Neutrophil (primary cell): Measurements from ENCODE around the gene PHLDB2.

Source experiments
- H3K27ac ChIP-seq: fragments of 200-600 bp; sonication (generic); 2 replicates; pipeline ENCODE4 v1.5.1; 2016; ENCODE audit warnings: mild to moderate bottlenecking, moderate library complexity
- H3K27me3 ChIP-seq: fragments of 200-600 bp; sonication (generic); 2 replicates; pipeline ENCODE4 v1.6.0; 2016; ENCODE audit warnings: mild to moderate bottlenecking
- H3K36me3 ChIP-seq: fragments of 200-600 bp; sonication (generic); 2 replicates; pipeline ENCODE4 v1.5.1; 2017
- H3K4me1 ChIP-seq, 2 experiments: fragments of 200-600 bp in 1 of 2; sonication (generic) in 1 of 2; 1 replicate in 1 of 2; 2 replicates in 1 of 2; pipeline versions ENCODE4 v1.5.1 to v1.6.1; 2013 to 2016; ENCODE audit warnings: low read depth in 1 of 2, low read length in 1 of 2, mild to moderate bottlenecking in 1 of 2, moderate library complexity in 1 of 2; ENCODE audit not compliant: control insufficient read depth in 1 of 2, insufficient read depth in 1 of 2
- H3K4me3 ChIP-seq, 2 experiments: fragments of 200-600 bp in 1 of 2; sonication (generic) in 1 of 2; 1 replicate in 1 of 2; 2 replicates in 1 of 2; pipeline ENCODE4 v1.5.1; 2013 to 2016; ENCODE audit warnings: low read depth in 1 of 2, low read length in 1 of 2, mild to moderate bottlenecking in 1 of 2, moderate library complexity in 1 of 2
- H3K9me3 ChIP-seq: fragments of 200-600 bp; sonication (generic); 2 replicates; pipeline ENCODE4 v1.5.1; 2016
- CTCF ChIP-seq: fragments of 200-600 bp; sonication (generic); IDR thresholded peaks from 2 replicates; pipeline ENCODE4 v1.5.1; 2016; ENCODE audit warnings: antibody characterized with exemption

PHLDB2 gene

DNA sequence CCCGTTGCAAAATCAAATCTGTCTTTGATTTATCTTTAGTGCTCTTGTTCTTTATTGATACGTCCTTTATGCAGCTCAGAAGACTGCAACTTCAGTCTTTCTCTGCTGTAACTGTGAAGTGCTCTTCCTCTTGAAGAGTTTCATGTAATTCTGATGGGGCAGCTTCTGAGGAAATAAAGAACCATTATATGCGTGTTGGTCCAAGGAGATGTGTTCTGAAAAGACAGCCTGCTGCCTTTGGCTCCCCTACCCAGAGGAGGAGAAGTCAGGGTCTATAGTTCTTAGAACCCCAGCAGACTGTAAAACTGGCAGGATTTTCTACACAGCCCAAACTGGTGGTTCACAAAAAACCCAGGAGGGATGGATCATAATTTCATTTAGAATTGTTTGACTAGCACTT is 97.4 kb downstream of the PHLDB2 start:
- Histone ChIP-seq H3K4me1 (no peaks in the 10 kb centered on the region), H3K27me3 (no peaks in the 10 kb centered on the region), H3K9me3 (no peaks in the 10 kb centered on the region), H3K27ac (no peak overlapping the region), H3K4me3 (no peak overlapping the region), H3K36me3 (no peaks in the 10 kb centered on the region)
- no peak for TF ChIP-seq CTCF

- H3K4me1 ChIP-seq = no peaks in the 10 kb centered on the region
- no peak for TF ChIP-seq CTCF
Observed at GRCh38 chr3:111956995-111957734, 98.1 kb downstream of the PHLDB2 start.

DNA sequence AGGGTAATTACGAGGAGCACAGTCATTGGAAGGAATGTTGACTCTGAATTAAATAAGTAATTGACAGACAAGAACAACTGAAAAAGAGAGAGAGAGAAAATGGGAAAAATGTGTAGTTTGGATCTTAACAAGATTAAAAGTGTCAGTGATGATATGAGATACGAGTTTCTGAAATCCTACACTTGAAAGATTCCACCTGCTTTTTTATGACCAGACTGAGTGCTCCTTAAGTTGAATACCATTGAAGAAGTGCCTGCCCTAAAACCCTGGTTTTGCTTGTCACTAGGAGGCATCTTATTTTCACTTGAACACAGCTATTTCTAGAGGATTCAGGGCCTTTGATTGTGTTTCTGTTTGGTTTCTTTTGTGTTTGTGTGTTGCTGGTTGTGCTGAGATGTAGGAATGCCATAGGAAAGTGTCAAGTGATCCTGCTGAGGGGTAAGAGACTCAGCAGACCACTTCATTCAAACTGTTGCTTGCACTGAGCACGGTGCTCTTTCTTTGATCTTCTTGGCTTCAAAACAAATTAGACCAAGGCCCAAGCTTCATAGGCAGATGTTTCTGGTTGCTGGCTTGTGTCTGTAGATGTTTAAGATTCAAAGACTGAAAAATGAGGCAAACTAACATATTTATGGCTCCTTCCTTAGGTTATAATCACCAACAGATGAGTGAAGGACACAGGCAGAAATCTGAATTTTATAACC is 102.5 kb downstream of the PHLDB2 start:
- no peak overlapping the region for H3K4me3 ChIP-seq

More at GRCh38 chr3:111956995-111957734, 98.1 kb downstream of the PHLDB2 start:
- Histone ChIP-seq H3K4me3 (no peak overlapping the region), H3K27me3 (no peaks in the 10 kb centered on the region), H3K9me3 (no peaks in the 10 kb centered on the region), H3K27ac (no peak overlapping the region), H3K36me3 (no peaks in the 10 kb centered on the region)

GRCh38 chr3:111963424-111963823 is 104.4 kb downstream of the PHLDB2 start:
- no peak overlapping the region for H3K27ac ChIP-seq
- no peaks in the 10 kb centered on the region for H3K36me3 ChIP-seq
- no peaks in the 10 kb centered on the region for H3K4me1 ChIP-seq
- no peaks in the 10 kb centered on the region for H3K9me3 ChIP-seq
- H3K4me3 ChIP-seq = no peak overlapping the region
- TF ChIP-seq CTCF = no peak
- no peaks in the 10 kb centered on the region for H3K27me3 ChIP-seq

More for the DNA sequence above, 102.5 kb downstream of the PHLDB2 start:
- Histone ChIP-seq H3K27ac (no peak overlapping the region), H3K27me3 (no peaks in the 10 kb centered on the region), H3K4me1 (no peaks in the 10 kb centered on the region), H3K9me3 (no peaks in the 10 kb centered on the region), H3K36me3 (no peaks in the 10 kb centered on the region)
- no peak for TF ChIP-seq CTCF

GRCh38 chr3:111965484-111965883 is 106.4 kb downstream of the PHLDB2 start:
- H3K4me1 ChIP-seq = no peaks in the 10 kb centered on the region
- H3K27ac ChIP-seq = no peak overlapping the region
- no peaks in the 10 kb centered on the region for H3K36me3 ChIP-seq
- no peaks in the 10 kb centered on the region for H3K9me3 ChIP-seq
- H3K27me3 ChIP-seq = no peaks in the 10 kb centered on the region
- TF ChIP-seq CTCF = no peak
- H3K4me3 ChIP-seq = no peak overlapping the region
